ENCODE measurements around the gene CACNA2D4.

GRCh38 chr12:1946296-1946695 is 27.8 kb upstream of the CACNA2D4 start:
- no peak for TF ChIP-seq CTCF (IDR thresholded peaks at IDR 0.05; ENCODE audit: low read depth, low read length)
- no peak for TF ChIP-seq EZH2phosphoT487 (IDR thresholded peaks at IDR 0.05; ENCODE audit: low read depth)
